Esophagus (tissue), 2 donors: Measurements from ENCODE around the gene ITGA11. TPM values are rescaled to one million over a fixed set of nuclear protein-coding genes. Genes with fewer than 3 reads are reported as not detected.

Experiments used
- H3K27ac ChIP-seq, 2 donors: one replicate each; pipeline ENCODE4 v1.5.1; 2013; ENCODE audit warnings: low read depth in 2 of 2, mild to moderate bottlenecking in 2 of 2, inconsistent platforms in 1 of 2, low read length in 1 of 2, moderate library complexity in 1 of 2
- H3K27me3 ChIP-seq, 2 donors: one replicate each; pipeline ENCODE4 v1.6.1; 2013; ENCODE audit warnings: low read length in 2 of 2, control low read depth in 1 of 2, mild to moderate bottlenecking in 1 of 2; ENCODE audit not compliant: insufficient read depth in 2 of 2, control insufficient read depth in 1 of 2
- H3K36me3 ChIP-seq, 2 donors: one replicate each; pipeline ENCODE4 v1.6.1; 2013; ENCODE audit warnings: low read length in 1 of 2; ENCODE audit not compliant: control insufficient read depth in 2 of 2, insufficient read depth in 2 of 2
- H3K4me1 ChIP-seq, 2 donors: one replicate each; pipeline ENCODE4 v1.6.1; 2013; ENCODE audit warnings: low read length in 1 of 2; ENCODE audit not compliant: control insufficient read depth in 2 of 2, insufficient read depth in 2 of 2
- H3K4me3 ChIP-seq, 2 donors: one replicate each; pipeline ENCODE4 v1.5.1; 2013; ENCODE audit warnings: low read length in 2 of 2, mild to moderate bottlenecking in 2 of 2, low read depth in 1 of 2, moderate library complexity in 1 of 2
- H3K9me3 ChIP-seq, 2 donors: one replicate each; pipeline ENCODE4 v1.6.1; 2013; ENCODE audit warnings: mild to moderate bottlenecking in 2 of 2, low read depth in 1 of 2, low read length in 1 of 2, moderate library complexity in 1 of 2; ENCODE audit not compliant: control insufficient read depth in 2 of 2, insufficient read depth in 1 of 2
- WGBS, 2 donors: extraction: QIAGEN DNeasy Blood & Tissue Kit; methylation state at CpG; one replicate each; pipeline ENCODE4 v1.1.7; 2013; 5-methylcytosine and 5-hydroxymethylcytosine counted together
- polyA plus RNA-seq, 2 donors: library from polyadenylated mRNA; stranded (reverse); fragments of 200-250 nt; gene quantifications; one replicate each; pipeline ENCODE4 v1.2.3, GENCODE V29; 2013
- donor health status: healthy with polysubstance abuse.
- donor health status: Bipolar disorder and iron deficiency.

The ITGA11 gene
- polyA plus RNA-seq, 2 donors, result 0.14 to 0.45 TPM

DNA sequence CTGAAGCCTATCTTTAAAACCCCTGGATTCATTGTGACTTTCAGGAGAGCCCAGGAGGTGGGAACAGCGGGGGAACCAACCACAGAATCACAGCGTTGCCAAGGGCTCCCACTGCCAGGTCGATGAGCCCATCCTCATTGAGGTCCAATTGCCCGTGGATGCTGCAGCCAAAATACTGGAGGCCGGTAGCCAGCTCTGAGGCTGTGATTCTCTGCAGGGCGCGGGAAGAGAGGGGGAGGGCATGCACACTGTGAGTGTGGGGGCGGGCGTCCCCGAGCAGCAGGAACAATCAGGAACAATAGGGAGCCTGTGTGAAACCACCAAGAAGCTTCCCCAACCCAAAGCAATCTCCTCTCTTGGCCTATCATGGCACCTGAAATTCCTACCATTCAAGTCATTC, 101.1 kb downstream of the ITGA11 start:
- Histone ChIP-seq H3K36me3 (no peaks in the 10 kb centered on the region), H3K4me1 (peaks cover 0 to 3% of the 10 kb centered on the region in 2 donors), H3K4me3 (no peak overlapping the region), H3K9me3 (no peaks in the 10 kb centered on the region), H3K27ac (no peak overlapping the region), H3K27me3 (no peaks in the 10 kb centered on the region)
- 65 to 69% methylated on average over 10 of the region's 10 CpGs for WGBS, 2 donors

DNA sequence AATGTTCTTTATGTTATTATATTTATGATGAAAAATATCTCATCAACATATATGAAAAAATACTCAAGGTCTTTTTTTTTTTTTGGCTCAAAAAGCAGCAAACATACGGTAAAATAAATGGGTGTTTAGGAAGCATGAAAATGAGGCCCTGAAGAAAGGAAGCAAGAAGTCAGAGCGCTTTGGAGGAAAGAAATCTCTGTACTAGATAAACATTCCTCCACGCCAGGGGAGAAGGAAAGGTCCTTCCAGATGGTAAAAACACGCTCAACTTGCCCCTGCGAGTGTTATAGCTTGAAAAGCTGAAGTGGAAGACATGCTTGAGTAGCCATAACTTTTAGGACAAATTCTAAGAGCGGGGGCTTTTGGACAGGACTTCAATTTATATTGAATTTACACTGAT, 101.5 kb downstream of the ITGA11 start:
- H3K9me3 ChIP-seq, result no peaks in the 10 kb centered on the region
- peaks cover 0 to 3% of the 10 kb centered on the region in 2 donors for H3K4me1 ChIP-seq
- H3K27ac ChIP-seq, result no peak overlapping the region
- no peaks in the 10 kb centered on the region for H3K36me3 ChIP-seq
- WGBS, 2 donors, result 67 to 75% methylated on average over 6 of the region's 6 CpGs
- H3K27me3 ChIP-seq, result no peaks in the 10 kb centered on the region
- no peak overlapping the region for H3K4me3 ChIP-seq

DNA sequence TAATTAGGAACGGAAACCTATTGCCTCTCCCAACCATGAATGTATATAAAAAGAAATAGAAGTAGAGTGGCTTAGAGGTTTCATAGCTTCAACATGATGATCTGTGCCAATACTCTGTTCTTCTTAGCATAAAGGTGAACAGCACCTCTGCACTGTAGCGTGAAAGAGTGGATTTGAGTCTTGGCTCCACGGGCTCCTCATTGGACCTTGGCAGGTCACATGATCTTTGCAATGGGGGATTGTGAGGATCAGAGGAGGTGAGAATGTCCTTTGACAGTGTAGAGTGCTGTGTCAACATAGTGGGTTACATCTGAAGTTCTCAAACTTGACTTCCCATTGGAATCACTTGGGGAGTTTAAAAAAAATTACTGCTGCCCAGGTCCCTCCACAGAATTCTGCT, 103.0 kb downstream of the ITGA11 start:
- 82 to 93% methylated on average over 3 of the region's 3 CpGs for WGBS, 2 donors
- peaks cover 0 to 3% of the 10 kb centered on the region in 2 donors for H3K4me1 ChIP-seq

DNA sequence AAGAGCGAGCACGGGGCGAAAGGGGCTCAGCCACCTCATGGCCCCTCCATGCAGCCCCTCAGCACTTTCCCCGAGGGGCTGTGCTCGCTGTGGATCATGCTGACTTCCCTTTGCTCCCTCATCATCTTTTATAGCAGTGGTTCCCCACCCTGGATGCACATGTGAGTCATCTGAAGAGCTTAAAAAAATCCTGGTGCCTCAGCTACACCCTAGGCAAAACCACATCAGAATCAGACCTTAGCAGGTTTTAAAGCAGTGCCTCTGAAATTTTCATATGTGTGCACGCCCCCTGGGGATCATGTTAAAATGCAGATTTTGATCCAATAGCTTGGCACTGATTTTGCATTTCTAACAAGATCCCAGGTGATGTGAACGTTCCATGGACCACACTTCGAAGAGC, 103.5 kb downstream of the ITGA11 start:
- Histone ChIP-seq H3K27me3 (no peaks in the 10 kb centered on the region), H3K4me3 (no peak overlapping the region), H3K27ac (no peak overlapping the region), H3K36me3 (no peaks in the 10 kb centered on the region), H3K4me1 (peaks cover 0 to under 1% of the 10 kb centered on the region in 2 donors), H3K9me3 (no peaks in the 10 kb centered on the region)
- 67 to 70% methylated on average over 8 of the region's 8 CpGs for WGBS, 2 donors

More for the DNA sequence above, 103.0 kb downstream of the ITGA11 start:
- Histone ChIP-seq H3K27me3 (no peaks in the 10 kb centered on the region), H3K4me3 (no peak overlapping the region), H3K9me3 (no peaks in the 10 kb centered on the region), H3K36me3 (no peaks in the 10 kb centered on the region), H3K27ac (no peak overlapping the region)

DNA sequence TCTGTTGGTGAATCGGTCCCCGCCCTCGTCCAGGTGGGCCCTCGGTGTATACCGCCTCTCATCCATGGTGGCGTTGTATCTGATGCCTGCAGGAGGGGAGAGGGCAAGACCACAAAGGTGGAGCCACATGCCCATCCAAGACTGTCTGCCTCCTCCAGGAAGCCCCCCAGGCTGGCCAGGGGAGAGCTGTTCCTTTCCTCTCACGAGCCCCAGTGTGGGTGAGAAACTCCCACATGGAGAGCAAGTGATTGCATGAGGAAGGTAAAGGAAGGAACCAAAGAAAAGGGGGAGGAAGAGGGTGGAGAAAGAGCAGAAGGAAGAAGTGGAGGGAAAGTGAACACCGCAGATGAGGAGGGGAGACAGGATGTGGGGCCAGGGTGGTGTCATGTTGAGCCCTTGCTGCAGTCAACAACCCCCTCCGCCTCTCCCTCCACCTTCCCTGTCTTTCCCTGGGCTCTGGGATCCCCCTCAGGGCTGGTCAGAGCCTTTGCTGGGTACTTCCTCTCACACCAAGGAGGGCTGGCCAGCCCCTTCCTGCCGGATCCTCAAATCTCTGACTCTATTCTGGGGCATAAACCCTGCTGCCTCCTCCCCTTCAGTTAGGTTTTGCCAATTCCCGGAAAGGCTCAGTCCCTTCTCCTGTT, 105.1 kb downstream of the ITGA11 start:
- H3K36me3 ChIP-seq, result no peaks in the 10 kb centered on the region
- no peaks in the 10 kb centered on the region for H3K4me1 ChIP-seq
- no peak overlapping the region for H3K27ac ChIP-seq
- no peaks in the 10 kb centered on the region for H3K9me3 ChIP-seq
- WGBS, 2 donors, result 75 to 82% methylated on average over 11 of the region's 11 CpGs
- no peaks in the 10 kb centered on the region for H3K27me3 ChIP-seq
- no peak overlapping the region for H3K4me3 ChIP-seq

DNA sequence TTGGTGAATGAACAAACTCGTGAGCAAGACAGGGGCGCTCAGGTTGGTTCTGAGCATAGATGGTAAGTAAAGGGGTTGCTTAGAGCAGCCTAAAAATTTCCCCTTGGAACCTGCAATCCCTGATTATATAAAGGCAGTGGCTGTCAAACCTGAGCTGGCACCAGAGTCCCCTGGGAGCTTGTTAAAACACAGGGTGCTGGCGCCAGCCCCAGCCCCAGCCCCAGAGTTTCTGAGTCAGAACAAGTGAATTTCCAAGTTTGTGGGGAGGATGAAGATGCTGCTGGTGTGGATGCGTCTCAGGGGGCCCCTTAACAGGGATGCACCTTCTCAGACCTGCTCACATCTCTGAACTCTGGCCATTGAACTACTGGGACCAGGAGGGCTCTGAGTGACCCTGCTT, 106.2 kb downstream of the ITGA11 start:
- Histone ChIP-seq H3K9me3 (no peaks in the 10 kb centered on the region), H3K27me3 (no peaks in the 10 kb centered on the region), H3K27ac (no peak overlapping the region), H3K4me1 (no peaks in the 10 kb centered on the region), H3K36me3 (no peaks in the 10 kb centered on the region), H3K4me3 (no peak overlapping the region)
- 78 to 81% methylated on average over 4 of the region's 4 CpGs for WGBS, 2 donors

DNA sequence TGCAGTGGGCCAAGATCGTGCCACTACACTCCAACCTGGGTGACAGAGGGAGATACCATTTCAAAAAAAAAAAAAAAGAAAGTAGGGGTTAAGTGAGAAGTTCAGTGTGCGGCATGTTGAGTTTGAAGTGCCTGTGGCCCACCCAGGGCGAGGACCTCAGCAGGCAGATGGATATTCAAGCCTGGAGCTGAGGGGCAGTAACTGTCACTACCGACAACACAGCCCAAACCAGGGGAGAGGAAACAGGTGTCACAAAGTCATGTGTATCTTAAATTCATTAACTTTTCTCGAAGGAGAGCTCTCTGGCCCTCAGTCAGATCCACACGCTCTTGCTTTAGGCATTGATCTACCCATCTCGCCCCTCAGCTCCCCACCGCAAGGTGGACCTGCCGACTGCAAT, 109.2 kb downstream of the ITGA11 start:
- H3K27ac ChIP-seq, result no peak overlapping the region
- WGBS, 2 donors, result 72 to 76% methylated on average over 9 of the region's 9 CpGs
- H3K4me1 ChIP-seq, result no peaks in the 10 kb centered on the region

DNA sequence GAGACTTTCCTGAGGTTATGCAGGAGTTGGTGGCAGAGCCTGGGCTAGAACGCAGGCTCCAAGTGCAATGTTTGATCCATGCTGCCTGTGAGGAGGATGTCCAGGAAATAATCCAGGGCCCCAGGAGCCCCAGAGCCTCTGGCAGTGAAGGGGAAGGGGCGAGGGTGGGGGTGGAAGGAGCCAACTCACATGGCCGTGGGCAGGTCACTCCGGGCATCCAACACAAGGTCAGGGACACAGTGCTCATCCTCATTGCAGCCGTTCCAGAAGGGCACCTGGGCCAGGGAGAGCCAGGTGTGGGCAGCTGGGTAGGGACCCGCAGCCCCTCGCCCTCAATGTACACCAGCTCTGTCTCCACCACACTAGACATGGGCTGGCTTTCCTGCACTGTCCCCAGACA, 110.7 kb downstream of the ITGA11 start:
- Histone ChIP-seq H3K4me1 (no peaks in the 10 kb centered on the region), H3K27me3 (no peaks in the 10 kb centered on the region), H3K9me3 (no peaks in the 10 kb centered on the region), H3K27ac (no peak overlapping the region), H3K4me3 (no peak overlapping the region), H3K36me3 (peaks cover 0 to 1% of the 10 kb centered on the region in 2 donors)
- WGBS, 2 donors, result 75 to 76% methylated on average over 7 of the region's 7 CpGs

More for the DNA sequence above, 109.2 kb downstream of the ITGA11 start:
- Histone ChIP-seq H3K36me3 (no peaks in the 10 kb centered on the region), H3K4me3 (no peak overlapping the region), H3K27me3 (no peaks in the 10 kb centered on the region), H3K9me3 (no peaks in the 10 kb centered on the region)

DNA sequence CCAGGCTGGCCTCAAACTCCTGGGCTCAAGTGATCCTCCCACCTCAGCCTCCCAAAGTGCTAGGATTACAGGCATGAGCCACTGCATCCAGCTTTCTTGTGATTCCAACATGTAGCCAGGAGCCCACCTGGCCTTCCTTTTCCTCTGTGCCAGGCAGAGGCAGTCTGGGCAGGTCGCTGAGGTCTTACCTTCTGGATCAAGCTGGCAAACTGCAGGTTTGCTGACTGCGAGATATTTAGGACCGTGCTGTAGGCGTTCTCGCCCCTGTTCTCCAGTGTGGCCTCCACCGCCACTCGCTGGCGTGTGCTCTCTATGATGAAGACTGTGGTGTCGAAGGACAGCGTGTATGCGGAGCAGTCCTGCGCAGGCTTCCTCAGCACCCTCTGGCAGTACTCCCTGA, 112.0 kb downstream of the ITGA11 start:
- Histone ChIP-seq H3K4me1 (no peaks in the 10 kb centered on the region), H3K27me3 (no peaks in the 10 kb centered on the region), H3K4me3 (no peak overlapping the region), H3K36me3 (peaks cover 0 to 1% of the 10 kb centered on the region in 2 donors), H3K9me3 (no peaks in the 10 kb centered on the region), H3K27ac (no peak overlapping the region)
- WGBS, 2 donors, result 95 to 96% methylated on average over 12 of the region's 12 CpGs
